ENCODE measurements around the gene PRICKLE2.

PRICKLE2 gene

DNA sequence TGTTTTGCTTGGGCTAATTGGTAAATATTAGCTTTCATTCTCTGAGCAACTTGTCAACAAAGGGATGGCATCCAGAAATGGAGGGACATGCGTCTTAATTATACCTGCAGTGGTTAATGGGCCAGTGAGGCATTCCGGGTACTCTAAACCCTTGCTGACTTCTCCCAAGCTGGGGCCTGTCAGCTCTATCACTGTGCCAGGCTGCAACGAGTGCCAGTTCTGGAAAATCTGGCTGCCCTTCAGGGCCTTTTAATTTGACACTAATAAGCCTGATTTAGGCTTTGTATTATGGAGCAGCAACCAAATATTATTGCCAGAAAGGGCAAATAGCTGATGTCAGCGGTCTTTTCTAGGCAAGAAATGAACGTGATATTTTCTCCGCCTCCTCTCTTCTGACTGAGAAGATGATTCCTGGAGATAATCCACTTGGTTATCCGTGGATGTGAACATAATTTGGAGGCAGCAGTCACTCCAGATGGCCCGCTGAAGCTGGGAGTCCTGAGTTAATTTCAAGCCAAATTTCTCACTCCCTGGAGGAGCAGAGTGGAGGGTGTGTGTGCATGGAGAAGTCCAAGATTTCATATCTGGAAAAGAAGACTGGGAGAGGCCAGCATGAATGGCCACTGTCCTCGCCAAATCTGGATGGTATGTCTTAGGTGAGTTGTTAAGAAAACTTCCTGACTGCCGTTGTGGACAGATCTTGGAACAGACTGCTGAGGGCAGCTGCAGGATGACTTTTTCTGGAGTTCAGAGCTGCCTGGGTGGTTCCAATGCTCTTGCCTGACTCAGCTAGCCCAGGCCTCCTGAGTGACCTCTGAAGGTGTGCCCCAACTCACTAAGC lies 157.5 kb downstream of the PRICKLE2 start:
- DNase-seq, result no peak

DNA sequence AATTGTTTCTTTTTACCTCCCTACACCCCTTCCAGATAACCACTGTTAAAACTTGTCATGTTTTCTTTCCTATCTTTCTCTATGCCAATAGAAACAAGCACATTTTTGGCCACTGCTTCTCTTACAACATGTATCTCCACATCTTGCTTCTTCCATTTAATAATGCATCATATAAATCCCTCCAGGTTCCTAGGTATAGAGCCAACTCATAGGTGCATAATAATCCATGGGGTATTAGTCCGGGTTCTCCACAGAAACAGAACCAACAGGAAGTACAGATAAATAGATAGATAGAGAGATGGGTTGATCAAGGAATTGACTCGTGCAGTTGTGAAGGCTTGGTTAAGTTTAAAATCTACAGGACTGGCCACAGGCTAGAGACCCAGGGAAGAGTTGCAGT lies 160.5 kb downstream of the PRICKLE2 start:
- DNase-seq, result no peak

GRCh38 chr3:64063983-64064438 lies 161.3 kb downstream of the PRICKLE2 start:
- DNase-seq, result no peak

DNA sequence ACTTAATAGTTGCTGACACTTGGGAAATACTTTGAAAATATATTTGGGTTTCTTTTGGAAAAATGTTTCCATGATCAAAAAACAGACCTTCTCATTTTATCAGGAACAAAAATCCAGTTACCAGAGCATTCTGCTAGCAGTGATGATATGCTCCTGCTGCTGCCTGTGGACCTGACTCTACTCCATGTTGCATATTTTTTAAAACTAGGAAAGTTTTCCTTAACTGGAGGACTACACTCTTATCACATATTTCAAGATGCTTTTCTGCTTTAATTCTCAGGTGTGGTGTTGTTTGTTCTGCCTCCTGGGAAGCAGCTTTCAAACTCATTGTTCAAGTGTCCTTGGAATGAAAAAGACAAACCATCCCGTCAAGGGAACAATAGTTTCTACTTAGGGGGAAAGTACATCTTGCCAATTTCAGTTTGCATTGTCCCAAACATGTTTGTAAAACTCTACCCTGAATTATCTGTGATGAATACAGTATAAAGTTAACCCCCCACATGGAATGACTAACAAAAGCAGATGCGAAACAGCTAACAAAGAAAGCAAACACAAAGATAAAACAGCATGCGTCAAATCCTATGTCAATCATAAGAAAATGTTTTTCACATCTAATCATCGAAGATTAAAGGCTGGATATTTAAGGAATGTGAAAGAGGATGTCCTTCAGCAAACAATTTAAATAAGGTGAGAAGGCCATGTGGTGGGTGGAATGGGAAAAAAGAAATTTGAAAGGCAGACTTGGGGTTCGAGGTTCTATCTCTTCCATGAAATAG lies 161.9 kb downstream of the PRICKLE2 start:
- DNase-seq, result no peak

DNA sequence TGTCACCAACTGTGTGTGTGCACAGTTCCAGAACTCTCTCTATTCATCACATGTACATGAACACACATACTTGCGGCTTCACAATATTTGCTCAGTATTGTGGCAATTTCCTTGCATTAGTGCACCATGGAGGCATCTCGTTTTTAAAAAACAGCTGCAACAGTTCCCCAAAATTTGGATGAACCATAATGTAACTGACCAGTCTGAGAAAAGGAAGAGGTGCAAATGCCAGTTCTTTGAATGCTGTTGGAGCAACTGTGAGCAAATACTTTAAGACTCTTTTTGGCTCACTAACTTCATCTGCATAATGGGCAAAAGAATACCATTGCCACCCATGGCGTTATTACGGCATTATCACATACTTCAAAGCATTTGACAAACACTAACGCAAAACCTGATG lies 163.6 kb downstream of the PRICKLE2 start:
- DNase-seq, result no peak

DNA sequence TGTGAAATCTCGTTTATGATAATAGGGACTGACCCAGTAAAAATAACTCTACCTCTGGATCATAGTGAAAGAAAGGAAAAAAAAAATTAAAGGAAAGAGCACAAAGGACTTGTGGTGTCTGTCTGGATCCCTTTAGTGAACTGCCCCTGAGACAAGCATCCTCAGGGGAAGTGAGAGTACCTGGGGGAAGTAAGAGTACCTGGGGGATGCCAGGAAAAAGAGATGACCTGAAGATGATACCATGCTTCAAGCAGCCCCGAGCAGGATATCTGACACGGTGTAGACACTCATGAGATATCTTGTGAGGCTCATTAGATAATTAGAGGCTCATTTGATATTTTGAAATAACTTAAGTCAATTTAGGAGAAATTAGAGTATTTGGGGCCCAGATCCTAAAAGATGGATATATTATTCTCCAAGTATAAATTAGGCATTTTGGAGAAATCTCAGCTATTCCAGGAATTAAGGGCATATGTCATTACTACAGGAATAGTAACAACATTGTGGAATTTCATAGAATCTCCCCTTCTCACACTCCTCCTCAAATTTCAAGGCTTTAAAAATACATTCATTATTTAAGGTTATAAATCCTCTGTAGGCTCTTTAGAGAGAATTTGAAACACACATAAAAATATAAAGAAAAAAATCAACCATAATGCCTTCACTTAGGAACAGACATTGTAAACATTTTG lies 165.6 kb downstream of the PRICKLE2 start:
- DNase-seq, result no peak

GRCh38 chr3:64058566-64058965 lies 166.7 kb downstream of the PRICKLE2 start:
- DNase-seq, result no peak

DNA sequence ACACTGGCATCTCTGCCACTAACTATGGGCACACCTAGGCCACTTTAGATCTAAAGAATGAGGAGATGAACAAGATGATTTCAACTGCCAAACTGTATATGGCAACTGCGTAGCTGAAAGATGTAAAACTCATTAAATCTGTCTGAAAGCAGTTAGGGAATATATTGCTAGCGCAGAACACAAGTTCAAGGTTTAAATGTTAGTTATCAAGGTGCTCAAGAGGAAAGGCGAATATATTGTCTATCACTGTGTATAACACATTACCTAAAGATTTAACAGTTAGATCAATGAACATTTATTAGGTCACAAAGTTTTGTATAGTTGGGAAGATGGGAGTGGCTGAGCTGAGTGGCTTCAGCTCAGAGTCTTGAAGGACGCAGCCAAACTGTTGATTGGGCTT lies 168.0 kb downstream of the PRICKLE2 start:
- DNase-seq, result no peak

DNA sequence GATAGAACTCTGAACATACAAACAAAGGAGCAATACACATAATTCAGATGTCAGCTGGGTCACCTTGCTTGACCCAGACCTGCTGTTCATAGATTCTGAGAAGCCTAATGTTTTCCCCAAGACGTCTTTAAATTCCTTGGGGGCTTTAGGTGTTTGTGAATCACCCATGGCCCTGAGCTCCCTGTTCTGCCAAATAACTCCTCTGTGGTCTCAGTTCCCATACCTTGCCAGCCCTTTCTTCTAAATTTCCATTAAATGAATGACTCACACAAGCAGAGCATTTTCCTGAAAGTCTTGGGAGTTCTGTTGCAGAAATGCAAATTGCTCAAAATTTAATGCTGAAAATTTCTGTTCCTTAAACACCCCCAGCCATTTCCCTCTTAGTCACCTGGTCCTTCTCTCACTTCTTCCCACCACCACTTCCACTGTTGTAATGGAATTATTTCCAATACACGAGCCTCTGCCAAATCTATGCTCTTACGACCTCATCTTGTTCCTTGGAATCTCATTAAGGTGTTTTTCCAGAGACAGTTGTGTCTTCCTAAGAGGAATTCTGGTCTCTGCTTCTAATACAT lies 168.6 kb downstream of the PRICKLE2 start:
- no peak for DNase-seq

DNA sequence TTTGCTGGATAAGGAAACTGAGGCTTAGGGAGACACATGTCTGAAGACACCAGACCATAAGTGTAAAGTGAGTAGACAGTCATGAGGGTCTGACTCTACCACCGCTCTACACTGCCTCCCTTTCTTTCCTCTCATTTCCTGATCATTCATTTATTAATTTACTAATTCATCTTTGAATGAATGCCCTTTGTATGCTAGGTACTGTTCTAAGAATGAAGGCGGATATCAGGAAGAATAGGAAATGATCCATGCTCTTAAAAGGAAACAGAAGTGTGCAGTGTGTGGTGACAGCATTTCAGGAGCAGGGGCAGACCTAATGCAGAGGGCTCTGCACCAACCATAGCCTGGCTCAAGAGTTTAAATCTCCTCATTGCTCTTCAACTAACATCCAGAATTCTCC lies 170.2 kb downstream of the PRICKLE2 start:
- DNase-seq, result no peak

DNA sequence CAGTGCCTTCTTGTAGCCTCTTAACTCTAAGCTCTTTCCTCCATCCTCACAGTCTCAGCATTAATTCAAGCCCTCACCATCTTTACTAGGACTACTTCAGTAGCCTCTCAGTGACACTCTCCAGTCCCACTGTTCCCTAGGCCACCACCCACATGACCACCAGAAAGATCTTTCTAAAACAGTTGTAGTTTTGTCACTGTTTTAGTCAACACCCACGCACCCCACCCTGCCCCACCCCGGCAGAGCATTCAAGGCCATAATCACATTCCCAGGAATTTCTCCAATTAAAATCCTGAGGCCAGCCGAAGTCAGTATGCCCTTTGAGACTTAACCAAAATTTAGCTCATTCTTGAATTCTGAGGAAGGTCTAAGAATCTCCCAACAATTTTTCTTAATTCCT lies 170.8 kb downstream of the PRICKLE2 start:
- no peak for DNase-seq

- no peak for DNase-seq
Observed at GRCh38 chr3:64053581-64053980, 171.7 kb downstream of the PRICKLE2 start.

DNA sequence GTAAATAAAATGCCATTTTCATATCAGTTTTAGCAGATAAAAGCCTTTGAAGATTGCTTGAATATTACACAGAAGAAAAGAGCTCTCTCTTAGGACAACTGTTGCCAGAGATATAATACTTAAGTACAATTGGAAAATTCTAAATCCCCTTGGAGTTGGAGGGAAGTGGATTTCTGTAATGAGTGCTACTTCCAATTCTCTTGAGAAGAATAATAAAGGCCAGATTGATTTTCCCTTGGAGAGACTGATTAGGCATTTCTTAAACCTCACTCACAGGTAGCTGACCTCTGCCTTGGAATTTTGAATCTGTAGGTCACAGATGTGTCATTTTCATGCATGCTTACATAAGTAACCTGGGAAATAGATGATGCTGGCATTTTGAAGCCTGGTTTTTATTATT lies 172.1 kb downstream of the PRICKLE2 start:
- no peak for DNase-seq

- DNase-seq, result no peak
Observed at GRCh38 chr3:64049832-64050231, 175.4 kb downstream of the PRICKLE2 start.

GRCh38 chr3:64049136-64049535 lies 176.1 kb downstream of the PRICKLE2 start:
- DNase-seq, result no peak

DNA sequence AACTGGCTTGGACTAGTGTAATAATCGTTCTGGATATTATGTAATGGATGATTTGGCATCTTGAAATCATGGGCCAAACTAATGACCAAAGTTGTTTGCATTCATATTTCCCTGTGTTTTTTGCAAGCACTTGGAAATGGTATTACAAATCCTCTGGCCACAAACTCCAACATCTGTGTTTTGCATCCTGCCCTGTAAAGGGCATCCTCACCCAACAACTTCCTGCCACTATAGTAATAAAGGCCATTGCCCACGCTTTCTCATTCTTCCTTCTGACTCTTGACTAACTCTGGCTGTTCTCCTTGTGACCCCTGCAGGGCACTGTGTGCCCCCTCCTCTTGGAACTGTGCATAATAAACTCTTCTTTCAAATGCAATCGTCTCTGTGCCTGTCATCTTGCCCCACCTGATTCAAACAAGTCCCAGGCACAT lies 176.6 kb downstream of the PRICKLE2 start:
- DNase-seq, result no peak

- no peak for DNase-seq
Observed at GRCh38 chr3:64047787-64048186, 177.5 kb downstream of the PRICKLE2 start.

DNA sequence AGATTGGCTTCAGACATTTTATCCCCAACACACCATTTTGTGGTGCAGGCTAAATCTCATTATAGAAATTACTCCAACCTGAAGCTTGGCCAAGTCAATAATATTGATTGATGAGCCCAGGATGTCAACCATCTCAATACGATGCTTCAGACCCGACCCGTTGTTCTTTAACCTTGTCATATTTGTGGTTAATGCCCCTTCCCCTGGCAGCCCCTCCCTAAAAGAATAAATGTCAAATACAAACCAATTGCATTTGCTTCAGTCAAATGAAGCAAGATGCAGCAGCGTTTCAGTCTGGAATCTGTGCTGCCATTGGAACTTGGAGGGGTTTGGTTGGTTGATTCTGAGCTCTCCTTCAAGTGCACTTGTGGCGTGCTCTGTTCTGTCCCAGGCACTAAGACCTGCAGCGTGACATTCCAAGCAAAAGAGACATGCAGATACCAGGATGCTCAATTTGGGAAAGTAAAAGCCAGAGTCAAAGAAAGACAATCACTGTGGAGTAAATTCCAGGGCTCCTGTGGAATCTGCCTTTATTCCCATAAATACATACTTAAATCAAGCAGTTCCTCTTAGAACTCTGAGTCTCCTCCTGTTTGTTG lies 178.2 kb downstream of the PRICKLE2 start:
- no peak for DNase-seq

DNA sequence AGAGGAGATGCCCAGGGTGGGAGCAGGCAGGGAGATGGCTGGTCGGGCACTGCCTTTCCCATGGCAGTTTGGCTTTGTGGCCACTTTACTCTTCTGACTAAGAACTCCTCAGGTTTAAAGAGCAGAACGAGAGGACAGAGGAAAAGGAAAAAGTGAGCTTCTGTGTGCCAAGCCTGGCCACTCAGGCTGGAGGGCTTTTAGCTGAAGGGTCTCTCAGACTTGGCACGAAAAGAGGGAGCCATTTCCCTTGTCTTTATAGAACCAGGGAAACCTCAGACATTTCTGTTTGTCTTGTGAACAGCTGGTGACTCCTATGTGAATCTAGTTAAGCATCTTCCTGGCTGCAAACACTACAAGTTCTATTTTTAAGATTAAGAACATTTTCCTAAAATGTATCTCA lies 178.7 kb downstream of the PRICKLE2 start:
- DNase-seq, result no peak

DNA sequence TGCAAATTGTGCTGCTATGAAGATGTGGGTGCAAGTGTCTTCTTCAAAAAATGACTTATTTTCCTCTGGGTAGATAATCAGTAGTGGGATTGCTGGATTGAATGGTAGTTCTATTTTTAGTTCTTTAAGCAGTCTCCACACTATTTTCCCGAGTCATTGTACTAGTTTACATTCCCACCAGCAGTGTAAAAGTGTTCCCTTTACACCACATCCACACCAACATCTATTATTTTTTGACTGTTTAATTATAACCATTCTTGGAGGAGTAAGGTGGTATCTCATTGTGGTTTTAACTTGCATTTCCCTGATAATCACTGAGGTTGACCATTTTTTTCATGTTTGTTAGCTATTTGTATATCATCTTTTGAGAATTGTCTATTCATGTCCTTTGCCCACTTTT lies 182.3 kb downstream of the PRICKLE2 start:
- no peak for DNase-seq

Measured in CD4-positive, alpha-beta T cell treated with Interleukin-1 beta for 1 hour (primary cell).